ENCODE data around the gene FGR.

FGR gene

DNA sequence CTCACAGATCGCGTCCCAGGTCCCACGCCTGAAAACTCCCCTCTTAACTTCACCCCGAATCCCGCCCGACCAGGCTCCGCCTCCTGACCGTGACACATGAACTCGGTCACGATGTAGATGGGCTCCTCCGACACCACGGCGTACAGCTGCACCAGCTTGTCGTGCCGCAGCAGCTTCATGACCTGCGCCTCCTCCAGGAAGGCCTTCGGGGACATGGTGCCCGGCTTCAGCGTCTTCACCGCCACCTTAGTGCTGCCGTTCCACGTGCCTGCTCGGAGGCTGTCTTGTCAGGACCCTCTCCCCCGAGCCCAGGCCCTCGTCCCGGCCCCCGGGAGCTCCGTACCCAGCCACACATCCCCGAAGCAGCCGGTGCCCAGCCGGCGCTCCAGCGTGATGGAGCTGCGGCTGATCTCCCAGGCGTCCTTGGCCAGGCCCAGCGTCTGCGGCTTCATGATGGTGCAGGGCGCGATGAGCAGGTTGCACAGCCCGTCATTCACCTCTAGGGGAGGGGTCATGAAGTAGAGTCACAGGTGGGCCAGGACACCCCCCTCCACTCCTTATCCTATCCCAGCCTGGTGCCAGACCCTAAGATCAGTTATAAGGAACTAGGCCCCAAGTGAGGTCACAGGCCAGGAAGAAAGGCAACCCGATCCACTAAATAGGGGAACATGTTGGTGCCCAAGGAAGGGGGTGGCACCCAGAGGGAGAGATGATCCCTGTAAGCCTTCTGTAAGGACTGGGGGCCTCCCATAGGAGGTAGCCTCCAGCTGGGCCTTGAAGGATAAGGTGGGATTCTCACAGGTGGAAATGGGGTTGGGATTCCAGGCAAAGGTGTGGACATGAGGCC is 19.4 kb downstream of the FGR start:
- DNase-seq (ENCODE audit: low read depth) = no peak

DNA sequence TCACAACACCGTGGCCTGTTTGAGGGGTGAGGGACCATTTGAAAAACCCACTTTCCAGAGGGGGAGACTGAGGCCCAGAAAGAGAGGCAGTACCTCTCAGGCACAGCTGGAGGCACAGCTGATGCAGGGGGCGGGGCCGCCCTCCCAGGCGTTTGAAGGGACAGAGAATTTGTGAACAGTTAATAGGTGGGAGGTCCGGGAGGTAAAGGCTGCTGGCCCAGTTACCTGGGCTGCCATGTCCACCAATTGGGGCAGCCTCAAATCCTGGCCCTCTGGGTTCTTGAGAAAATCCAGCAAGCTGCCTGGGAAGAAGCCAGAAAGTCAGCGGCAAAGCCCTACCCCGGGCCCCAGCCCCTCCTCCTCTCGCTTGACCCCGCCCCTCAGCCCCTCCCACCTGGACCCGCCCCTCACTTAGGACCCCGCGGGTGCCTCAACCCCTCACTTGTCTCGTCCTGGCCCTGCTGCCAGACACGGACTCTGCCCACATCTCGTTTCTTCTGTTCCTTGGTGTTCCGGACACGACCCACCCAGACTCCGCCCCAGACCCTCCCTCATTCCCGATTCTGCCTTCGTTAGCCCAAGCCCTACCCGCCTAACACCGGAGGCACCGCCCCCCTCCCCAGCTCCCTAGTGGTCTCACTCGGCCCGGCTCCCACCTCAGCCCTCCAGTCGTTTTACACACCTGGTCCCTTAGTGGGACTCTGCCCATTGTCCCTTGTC is 20.2 kb downstream of the FGR start:
- DNase-seq (ENCODE audit: low read depth) = no peak

DNA sequence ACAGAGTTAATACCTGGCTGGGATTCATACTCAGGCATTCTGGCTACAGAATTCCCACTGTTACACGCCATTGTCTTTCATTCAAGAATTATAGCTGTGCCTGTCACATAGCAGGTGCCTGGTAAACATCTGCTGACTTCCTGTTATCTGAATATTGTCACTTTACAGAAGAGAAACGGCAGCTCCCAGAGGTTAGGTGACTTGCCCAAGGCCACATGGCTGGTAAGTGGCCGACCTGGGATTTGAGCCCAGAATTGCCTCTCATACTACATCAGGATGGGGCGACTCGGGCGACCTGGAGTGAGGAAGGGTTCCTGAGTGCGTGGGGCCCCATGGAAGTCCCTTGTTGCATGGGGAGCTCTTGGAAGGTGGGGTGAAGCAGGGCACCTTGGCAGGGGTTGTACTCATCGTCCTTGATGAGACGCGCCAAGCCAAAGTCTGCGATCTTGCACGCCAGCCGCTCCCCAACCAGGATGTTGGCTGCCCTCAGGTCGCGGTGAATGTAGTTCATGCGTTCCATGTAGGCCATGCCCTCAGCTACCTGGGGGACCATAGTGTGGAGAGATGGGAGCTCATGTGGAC is 20.9 kb downstream of the FGR start:
- no peak for DNase-seq (ENCODE audit: low read depth)

DNA sequence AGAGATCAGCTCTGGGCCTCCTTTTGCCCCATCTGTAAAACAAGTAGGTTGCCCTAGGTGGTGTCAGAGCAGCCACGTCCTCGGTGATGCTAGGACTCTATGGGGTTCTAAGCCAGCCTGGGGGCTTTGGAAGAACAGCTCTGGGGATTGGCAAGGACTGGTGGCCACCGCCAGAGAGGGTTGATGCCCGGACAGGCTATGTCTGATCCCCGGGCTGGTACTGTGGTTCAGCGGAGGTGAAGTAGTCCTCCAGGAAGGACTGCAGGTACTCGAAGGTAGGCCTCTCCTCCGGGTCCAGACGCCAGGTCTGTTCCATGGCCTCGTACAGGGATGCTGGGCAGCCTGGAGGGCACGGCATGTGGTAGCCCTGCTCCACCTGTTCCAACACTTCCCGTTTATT is 22.3 kb downstream of the FGR start:
- no peak for DNase-seq (ENCODE audit: low read depth)

GRCh38 chr1:27611450-27611849 is 23.5 kb downstream of the FGR start:
- no peak for DNase-seq (ENCODE audit: low read depth)

DNA sequence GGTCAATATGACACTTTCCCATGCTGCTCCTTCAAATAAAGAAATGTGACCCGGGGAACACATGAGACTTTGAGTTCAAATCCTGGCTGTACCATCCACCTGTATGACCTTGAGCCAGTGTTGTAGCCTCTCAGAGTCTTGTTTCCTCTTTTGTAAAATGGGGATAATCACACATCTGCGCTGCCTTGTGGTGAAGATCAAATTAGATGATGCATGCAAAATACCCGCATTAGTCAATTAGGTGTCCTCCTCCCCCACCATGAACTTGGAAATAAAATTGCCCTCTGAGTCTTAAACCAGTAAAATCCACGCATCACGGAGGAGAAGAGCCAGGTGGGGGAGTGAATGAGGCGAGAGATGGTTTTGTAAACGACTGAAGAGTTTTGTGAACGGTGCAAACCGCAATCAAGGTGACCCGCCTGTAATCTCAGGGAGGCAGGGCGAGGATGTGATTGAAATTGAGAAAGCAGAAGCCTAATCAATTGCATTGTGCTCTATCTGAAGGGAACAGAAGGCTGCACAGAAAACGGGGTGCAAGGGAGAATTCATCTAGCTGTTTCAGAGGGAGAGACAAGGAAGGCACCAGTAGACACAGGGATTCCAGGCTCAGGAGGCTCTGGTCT is 25.3 kb downstream of the FGR start:
- no peak for DNase-seq (ENCODE audit: low read depth)

DNA sequence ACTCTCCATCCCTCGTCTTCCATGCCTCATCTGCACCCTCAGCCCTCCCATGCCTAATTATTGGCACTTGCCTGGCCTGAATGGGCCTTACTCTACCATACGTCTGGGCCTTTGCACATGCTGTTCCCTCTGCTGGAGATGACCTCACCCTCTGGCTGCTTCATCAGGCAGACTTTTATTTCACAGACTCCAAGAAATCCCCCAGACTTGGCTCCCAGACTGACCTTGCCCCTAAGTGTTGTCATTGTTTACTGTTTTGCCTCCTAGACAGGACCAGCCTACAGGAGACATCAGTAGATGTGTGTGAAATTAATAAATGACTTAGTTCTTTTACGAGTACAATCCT is 25.8 kb downstream of the FGR start:
- no peak for DNase-seq (ENCODE audit: low read depth)

- DNase-seq (ENCODE audit: low read depth) = no peak
Measured at GRCh38 chr1:27607239-27607804, 27.7 kb downstream of the FGR start.

DNA sequence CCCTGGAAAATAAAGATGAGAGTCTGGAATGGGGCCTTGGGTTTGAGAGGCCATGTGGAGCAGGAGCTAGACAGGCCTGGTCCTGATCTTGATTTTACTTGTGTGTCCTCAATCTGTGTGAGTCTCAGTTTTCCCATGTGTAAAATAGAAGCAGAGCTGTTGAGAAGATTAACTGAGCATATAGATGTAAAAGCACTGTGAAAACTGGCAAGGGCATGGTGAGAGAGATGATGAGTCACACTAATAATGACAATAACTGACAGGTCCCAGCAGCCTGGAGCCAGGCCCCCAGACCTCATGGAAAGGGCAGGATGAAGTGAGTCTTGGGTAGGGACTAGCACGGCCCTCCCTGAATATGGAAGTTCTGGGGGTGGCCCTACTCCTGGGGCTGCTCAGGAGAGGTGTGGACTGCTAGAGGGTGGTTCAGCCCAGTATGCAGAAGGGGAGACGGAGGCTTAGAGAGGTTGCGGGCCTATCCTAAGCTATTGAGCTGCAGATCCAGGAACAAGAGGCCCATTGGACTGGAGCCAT is 28.2 kb downstream of the FGR start:
- no peak for DNase-seq (ENCODE audit: low read depth)

- DNase-seq (ENCODE audit: low read depth) = no peak
Measured at GRCh38 chr1:27605796-27606707, 28.9 kb downstream of the FGR start.

GRCh38 chr1:27605300-27605766 is 29.7 kb downstream of the FGR start:
- DNase-seq (ENCODE audit: low read depth) = no peak

DNA sequence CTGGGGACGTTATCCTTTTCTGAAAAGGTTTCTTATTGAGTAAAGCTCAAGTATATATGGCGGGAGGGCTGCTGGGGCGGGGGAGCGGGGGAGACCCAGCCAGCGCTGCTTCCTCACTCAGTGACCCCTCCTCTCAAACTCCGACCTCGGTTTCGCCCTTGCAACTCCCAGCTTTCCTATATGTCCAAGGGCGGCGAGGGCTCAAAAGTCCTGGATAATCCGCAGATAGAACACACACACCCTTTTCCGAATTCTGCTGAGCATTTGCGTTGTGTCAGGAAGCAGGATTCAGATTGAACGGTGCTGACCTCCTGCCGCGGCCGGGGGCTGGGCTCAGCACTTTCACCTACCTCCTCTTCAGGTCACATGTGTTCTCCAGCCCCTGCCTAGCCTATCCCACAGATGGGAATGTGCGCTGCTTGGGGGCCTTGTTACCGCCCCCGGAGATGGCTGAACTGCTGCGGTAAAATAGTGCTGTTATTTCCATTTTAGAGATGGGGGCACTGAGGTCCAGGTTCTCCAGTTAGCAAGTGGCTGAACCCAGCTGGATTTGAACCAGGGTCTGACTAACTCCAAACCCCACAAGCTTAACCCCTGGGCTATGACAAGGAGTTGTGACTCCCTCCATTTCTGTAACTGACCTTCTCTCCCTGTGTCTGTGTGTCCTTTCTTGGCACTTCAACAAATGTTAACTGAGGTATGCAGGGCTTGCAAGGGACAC is 30.2 kb downstream of the FGR start:
- DNase-seq (ENCODE audit: low read depth) = no peak

DNA sequence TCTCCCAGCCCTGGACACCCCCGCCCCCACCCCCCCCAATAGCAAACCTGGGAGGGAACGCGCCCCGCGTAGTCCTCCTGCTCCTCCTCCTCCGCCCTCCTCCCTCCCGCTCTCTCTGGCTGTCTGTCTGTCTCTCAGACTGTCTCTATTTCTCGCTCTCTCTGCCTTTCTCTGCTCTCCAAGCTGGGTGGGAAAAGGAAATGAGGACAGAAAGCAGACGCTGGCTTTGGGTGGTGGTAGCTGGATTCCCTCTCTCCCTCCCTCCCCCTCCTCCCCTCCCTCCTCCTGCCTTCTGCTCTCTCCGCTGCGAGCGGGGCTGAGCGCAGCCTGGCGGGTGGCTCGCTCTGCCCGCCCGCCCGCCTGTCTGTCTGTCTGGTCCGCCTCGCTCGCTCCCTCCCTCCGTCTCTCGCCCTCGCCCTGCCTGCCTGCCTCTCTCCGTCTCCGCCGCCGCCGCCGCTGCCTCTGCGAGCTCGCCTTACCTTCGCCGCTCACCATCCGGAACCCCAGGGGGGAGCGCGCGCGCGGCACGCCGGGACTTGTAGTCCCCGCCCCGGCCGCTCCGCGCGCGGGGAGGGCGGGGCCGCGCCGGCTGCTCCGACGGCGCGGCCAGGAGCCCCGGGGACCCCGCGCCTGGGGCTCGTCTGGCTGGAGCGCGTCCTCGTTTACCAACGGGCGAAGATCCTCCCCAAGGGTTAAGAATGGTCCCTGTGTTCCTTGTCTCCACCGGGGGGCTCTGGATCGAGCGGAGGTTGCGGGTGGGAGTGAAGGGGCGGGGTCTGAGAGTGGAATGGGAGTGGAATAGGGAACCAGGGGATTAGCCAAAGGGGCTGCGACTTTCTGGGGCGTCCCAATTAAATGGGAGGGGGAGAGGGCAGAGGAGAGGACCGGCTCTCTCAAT is 31.1 kb downstream of the FGR start, which contains the start of gene AHDC1:
Gene AHDC1, minus strand, starts transcription at position 464 of the 898 bp plus-strand sequence. CDS start 52,029 bp downstream, outside the sequence.
- DNase-seq (ENCODE audit: low read depth) = no peak

- DNase-seq (ENCODE audit: low read depth) = no peak
Measured at GRCh38 chr1:27603309-27603680, 31.7 kb downstream of the FGR start.

GRCh38 chr1:27602462-27603308 is 32.3 kb downstream of the FGR start:
- no peak for DNase-seq (ENCODE audit: low read depth)

DNA sequence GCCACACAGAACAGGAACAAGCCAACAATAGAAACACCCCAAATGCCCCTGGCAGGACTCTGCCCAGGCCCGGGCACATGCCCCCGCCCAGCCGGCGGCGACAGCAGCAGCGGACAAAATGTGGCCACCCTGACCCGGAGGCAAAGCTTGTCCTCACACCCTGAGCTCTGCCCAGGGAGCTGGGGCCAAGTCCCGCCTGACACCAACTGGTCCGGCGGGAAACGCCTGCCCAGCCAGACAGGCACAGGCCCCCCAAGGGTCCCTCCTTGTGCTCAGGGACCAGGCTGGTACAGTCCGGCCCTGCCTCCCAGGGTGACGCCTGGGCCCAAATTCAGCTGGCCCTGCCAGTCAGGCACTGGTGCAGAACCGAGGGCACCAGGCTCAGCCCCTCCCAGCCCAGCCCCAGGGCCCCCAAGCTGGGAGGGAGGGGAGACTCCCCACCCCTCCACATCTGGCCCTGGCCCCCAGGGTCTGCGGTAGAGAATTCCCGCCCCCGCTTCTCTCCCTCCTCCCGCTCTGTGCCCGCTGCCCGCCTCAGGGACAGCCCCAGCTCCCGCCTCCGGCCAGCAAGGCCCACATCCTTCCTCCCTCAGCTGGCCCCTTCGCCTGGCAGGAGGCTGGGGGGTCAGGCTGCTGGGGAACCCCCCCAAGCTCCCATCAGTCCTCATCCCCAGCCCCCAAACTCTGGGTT is 33.1 kb downstream of the FGR start:
- DNase-seq (ENCODE audit: low read depth) = no peak

DNA sequence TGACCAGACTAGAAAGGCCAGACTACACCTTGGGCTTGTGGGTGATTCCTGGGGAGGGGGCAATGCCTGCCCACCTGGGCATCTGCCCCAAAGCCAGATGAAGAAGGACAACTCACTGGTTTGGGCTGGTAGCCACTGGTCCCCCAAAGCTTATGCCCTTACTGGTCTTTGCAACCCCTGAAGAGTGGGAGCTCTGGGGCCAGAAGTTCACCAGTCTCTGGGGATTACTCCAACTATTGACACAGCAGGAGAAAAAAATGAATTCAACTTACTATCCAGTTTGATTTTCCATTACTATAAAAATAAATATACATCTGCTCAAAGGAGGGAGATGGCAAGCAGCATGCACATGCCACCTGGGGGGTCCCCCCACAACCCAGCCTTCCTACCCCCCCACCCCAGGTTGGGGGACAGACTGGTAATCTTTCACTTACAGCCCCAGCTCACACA is 33.6 kb downstream of the FGR start:
- DNase-seq (ENCODE audit: low read depth) = no peak

All from GM04503 (cell line).